Cardiac septum (tissue), 1 donor: Measurements from ENCODE around the gene CACNA1B. TPM values are rescaled to one million over a fixed set of nuclear protein-coding genes. Genes with fewer than 3 reads are reported as not detected.

Source experiments
- DNase-seq: peaks from one replicate; pipeline ENCODE4 v3.0.0-alpha.2; 2020; ENCODE audit warnings: low spot score
- intact Hi-C: fragments of 100-400 bp; cut with DNase I; formaldehyde crosslinking; loops from one replicate; pipeline ENCODE4 v1.14.0; 2022
- total RNA-seq: library from RNA; stranded (reverse); fragmentation: NEBNext Ultra II Directional; extraction: Animal tissue kit (Norgen Biotek cat#: 25700); gene quantifications from one replicate; pipeline ENCODE4 v1.2.1, GENCODE V29; 2021
- donor health status: DM: no; HTN: no; CAD: no.

Gene CACNA1B
- total RNA-seq, 1 donor from 2014 or later, result 0.70 TPM

GRCh38 chr9:137913771-137914767 lies 36.5 kb downstream of the CACNA1B start:
- no peak for DNase-seq
- intact Hi-C loops, result no loop called here

GRCh38 chr9:137916540-137916939 lies 39.0 kb downstream of the CACNA1B start:
- DNase-seq, result no peak
- intact Hi-C loops, result no loop called here

- intact Hi-C loops, result no loop called here
- no peak for DNase-seq
Observed at GRCh38 chr9:137917116-137917515, 39.5 kb downstream of the CACNA1B start.

GRCh38 chr9:137917795-137918194 lies 40.2 kb downstream of the CACNA1B start:
- intact Hi-C loops, result no loop called here
- no peak for DNase-seq

- no peak for DNase-seq
- intact Hi-C loops, result no loop called here
Observed at GRCh38 chr9:137918331-137919094, 40.9 kb downstream of the CACNA1B start.

GRCh38 chr9:137919095-137919465 lies 41.5 kb downstream of the CACNA1B start:
- no peak for DNase-seq
- intact Hi-C loops, result no loop called here

- no peak for DNase-seq
- intact Hi-C loops, result no loop called here
Observed at GRCh38 chr9:137919649-137920141, 42.1 kb downstream of the CACNA1B start.

GRCh38 chr9:137920753-137921152 lies 43.2 kb downstream of the CACNA1B start:
- DNase-seq, result no peak
- intact Hi-C loops, result no loop called here

- DNase-seq, result no peak
- intact Hi-C loops, result no loop called here
Observed at GRCh38 chr9:137924169-137924568, 46.6 kb downstream of the CACNA1B start.

- DNase-seq, result no peak
Observed at GRCh38 chr9:137924761-137925369, 47.3 kb downstream of the CACNA1B start.

GRCh38 chr9:137943655-137944054 lies 66.1 kb downstream of the CACNA1B start:
- intact Hi-C loops, result no loop called here
- DNase-seq, result no peak

More at GRCh38 chr9:137924761-137925369, 47.3 kb downstream of the CACNA1B start:
- intact Hi-C loops, result no loop called here

GRCh38 chr9:137945581-137945980 lies 68.0 kb downstream of the CACNA1B start:
- intact Hi-C loops, result no loop called here

GRCh38 chr9:137946993-137947392 lies 69.4 kb downstream of the CACNA1B start:
- intact Hi-C loops, result no loop called here
- no peak for DNase-seq

More at GRCh38 chr9:137945581-137945980, 68.0 kb downstream of the CACNA1B start:
- DNase-seq, result no peak

GRCh38 chr9:137948642-137949041 lies 71.1 kb downstream of the CACNA1B start:
- no peak for DNase-seq
- intact Hi-C loops, result no loop called here

GRCh38 chr9:137949260-137949659 lies 71.7 kb downstream of the CACNA1B start:
- intact Hi-C loops, result no loop called here

GRCh38 chr9:137951107-137951506 lies 73.5 kb downstream of the CACNA1B start:
- intact Hi-C loops, result no loop called here
- no peak for DNase-seq

More at GRCh38 chr9:137949260-137949659, 71.7 kb downstream of the CACNA1B start:
- no peak for DNase-seq

GRCh38 chr9:137951597-137952490 lies 74.3 kb downstream of the CACNA1B start:
- no peak for DNase-seq
- intact Hi-C loops, result no loop called here

GRCh38 chr9:137952976-137953666 lies 75.5 kb downstream of the CACNA1B start:
- intact Hi-C loops, result no loop called here
- no peak for DNase-seq
